SK-N-SH (cell line): ENCODE results near the gene SCRN1. TPM values are rescaled to one million over a fixed set of nuclear protein-coding genes. Genes with fewer than 3 reads are reported as not detected.

Source experiments
- CTCF ChIA-PET: fragments of 300-600, 350-600 bp; formaldehyde crosslinking; extraction: SDS; loops from one replicate; lab custom pipeline; 2021; lab: Yijun Ruan, JAX
- POLR2A ChIA-PET: fragments of 350-600 bp; sonication (Branson Sonifier 250); formaldehyde crosslinking; extraction: SDS; loops from one replicate; lab custom pipeline; 2020; ENCODE audit warnings: antibody characterized with exemption, inconsistent platforms; lab: Yijun Ruan, JAX
- DNase-seq: peaks from one replicate; pipeline ENCODE4 v3.0.0; 2012
- H2AFZ ChIP-seq: fragments of 200-600 bp; sonication (generic); 2 replicates; pipeline ENCODE4 v1.8.1; 2016; ENCODE audit warnings: antibody characterized with exemption, mild to moderate bottlenecking, low read depth
- H3F3A ChIP-seq: fragments of 200-600 bp; sonication (generic); replicated peaks from 2 replicates; pipeline ENCODE3; 2016; ENCODE audit warnings: antibody characterized with exemption, mild to moderate bottlenecking; ENCODE audit not compliant: insufficient read depth
- H3K27ac ChIP-seq, 2 experiments: fragments of 200-500 bp in 1 of 2; fragments of 200-600 bp in 1 of 2; sonication (Bioruptor generic) in 1 of 2; sonication (generic), shearing (Covaris generic) in 1 of 2; 2 replicates each; pipeline versions ENCODE4 v1.5.1 to v1.6.1; 2014 to 2016; ENCODE audit warnings: low read depth in 2 of 2, inconsistent platforms in 1 of 2, low read length in 1 of 2, mild to moderate bottlenecking in 1 of 2, mixed read lengths in 1 of 2
- H3K27me3 ChIP-seq: fragments of 200-600 bp; sonication (generic), shearing (Covaris generic); 2 replicates; pipeline ENCODE4 v1.6.1; 2016; ENCODE audit warnings: mixed run types; ENCODE audit not compliant: insufficient read depth
- H3K36me3 ChIP-seq, 2 experiments: fragments of 200-500 bp in 1 of 2; fragments of 200-600 bp in 1 of 2; sonication (Bioruptor generic) in 1 of 2; sonication (generic) in 1 of 2; replicated peaks in 1 of 2; 2 replicates each; pipeline versions ENCODE3 to v1.5.1; 2014 to 2016; ENCODE audit warnings: low read length in 1 of 2, mild to moderate bottlenecking in 1 of 2; ENCODE audit not compliant: insufficient read depth in 2 of 2, control insufficient read depth in 1 of 2
- H3K4me1 ChIP-seq, 2 experiments: fragments of 200-500 bp in 1 of 2; fragments of 200-600 bp in 1 of 2; sonication (Bioruptor generic) in 1 of 2; sonication (generic), shearing (Covaris generic) in 1 of 2; 2 replicates each; pipeline versions ENCODE4 v1.5.1 to v1.6.1; 2014 to 2016; ENCODE audit warnings: low read depth in 1 of 2, low read length in 1 of 2, mixed run types in 1 of 2; ENCODE audit not compliant: insufficient read depth in 2 of 2, control insufficient read depth in 1 of 2
- H3K4me2 ChIP-seq: fragments of 200-600 bp; sonication (generic), shearing (Covaris generic); 2 replicates; pipeline ENCODE4 v1.6.1; 2017; ENCODE audit warnings: mixed run types
- H3K4me3 ChIP-seq, 2 experiments: fragments of 200-500 bp in 1 of 2; fragments of 200-600 bp in 1 of 2; sonication (Bioruptor generic) in 1 of 2; sonication (generic), shearing (Covaris generic) in 1 of 2; 2 replicates each; pipeline versions ENCODE4 v1.5.1 to v1.8.1; 2014 to 2016; ENCODE audit warnings: low read depth in 2 of 2, inconsistent platforms in 1 of 2, low read length in 1 of 2, mild to moderate bottlenecking in 1 of 2, mixed read lengths in 1 of 2, moderate library complexity in 1 of 2
- H3K79me2 ChIP-seq: fragments of 200-600 bp; sonication (generic); 2 replicates; pipeline ENCODE4 v1.8.1; 2017; ENCODE audit warnings: mild to moderate bottlenecking; ENCODE audit not compliant: insufficient read depth
- H3K9ac ChIP-seq: fragments of 200-600 bp; sonication (generic); 2 replicates; pipeline ENCODE4 v1.6.1; 2017; ENCODE audit warnings: mixed run types
- H3K9me2 ChIP-seq: fragments of 200-600 bp; sonication (generic); 2 replicates; pipeline ENCODE4 v1.6.1; 2017; ENCODE audit warnings: mixed run types
- H3K9me3 ChIP-seq: fragments of 200-600 bp; sonication (generic); 2 replicates; pipeline ENCODE4 v1.6.1; 2017; ENCODE audit warnings: mixed run types, mild to moderate bottlenecking, moderate library complexity
- H4K20me1 ChIP-seq: fragments of 200-600 bp; sonication (generic); 2 replicates; pipeline ENCODE4 v1.6.1; 2017; ENCODE audit warnings: mild to moderate bottlenecking, mixed run types; ENCODE audit not compliant: insufficient read depth
- CHD2 ChIP-seq: fragments of 150-350 bp; IDR thresholded peaks from 2 replicates; pipeline ENCODE4 v1.6.1; 2018; ENCODE audit warnings: low read length; ENCODE audit not compliant: partially characterized antibody
- EP300 ChIP-seq, 2 experiments: IDR thresholded peaks; 2 replicates each; pipeline versions ENCODE4 v1.4.0 to v1.6.1; 2012; ENCODE audit warnings: borderline replicate concordance in 1 of 2, low read depth in 1 of 2, low read length in 1 of 2
- FOXJ3 ChIP-seq: sonication (generic); formaldehyde crosslinking; IDR thresholded peaks from 2 replicates; pipeline ENCODE4 v1.5.1; 2020; ENCODE audit warnings: mild to moderate bottlenecking, missing genetic modification reagents
- FOXM1 ChIP-seq: IDR thresholded peaks from 2 replicates; pipeline ENCODE4 v1.4.0; 2012; ENCODE audit warnings: low read depth, mild to moderate bottlenecking
- GABPA ChIP-seq: IDR thresholded peaks from 2 replicates; pipeline ENCODE4 v1.4.0; 2012; ENCODE audit warnings: low read depth, mild to moderate bottlenecking
- MEF2A ChIP-seq: IDR thresholded peaks from 2 replicates; pipeline ENCODE4 v1.4.0; 2012; ENCODE audit warnings: low read depth, borderline replicate concordance
- NFIC ChIP-seq: IDR thresholded peaks from 2 replicates; pipeline ENCODE4 v1.4.0; 2012; ENCODE audit warnings: borderline replicate concordance
- RAD21 ChIP-seq: IDR thresholded peaks from 2 replicates; pipeline ENCODE4 v1.6.1; 2012; ENCODE audit warnings: mild to moderate bottlenecking, low read length
- RCOR1 ChIP-seq: fragments of 150-350 bp; IDR thresholded peaks from 2 replicates; pipeline ENCODE4 v1.6.1; 2017; ENCODE audit warnings: antibody characterized with exemption, low read length
- RXRA ChIP-seq: IDR thresholded peaks from 2 replicates; pipeline ENCODE4 v1.4.0; 2012; ENCODE audit warnings: low read depth, mild to moderate bottlenecking, borderline replicate concordance
- SMC3 ChIP-seq: IDR thresholded peaks from 2 replicates; pipeline ENCODE4 v1.6.1; 2012; ENCODE audit warnings: low read depth, low read length, improper control_type of control experiment
- TEAD4 ChIP-seq: IDR thresholded peaks from 2 replicates; pipeline ENCODE4 v1.4.0; 2012; ENCODE audit warnings: mild to moderate bottlenecking, borderline replicate concordance; ENCODE audit not compliant: insufficient read depth
- YY1 ChIP-seq: IDR thresholded peaks from 2 replicates; pipeline ENCODE4 v1.4.0; 2012; ENCODE audit warnings: low read depth, mild to moderate bottlenecking
- WGBS: methylation state at CpG from one replicate; pipeline ENCODE4 v1.1.6; 2017; ENCODE audit warnings: low lambda C conversion rate; 5-methylcytosine and 5-hydroxymethylcytosine counted together
- polyA plus RNA-seq, 3 experiments: library from polyadenylated mRNA; depleted of rRNA; stranded (reverse); fragments of >200 nt; gene quantifications; 2 replicates each; pipeline ENCODE4 v1.2.3, GENCODE V29; 2012
- TF ChIP-seq, protein P1 (sequence below): fragments of 200-600 bp; sonication (generic); IDR thresholded peaks from 2 replicates; pipeline ENCODE4 v1.6.1; 2017; ENCODE audit warnings: antibody characterized with exemption, mild to moderate bottlenecking, moderate library complexity
- TF ChIP-seq, protein P2 (sequence below): fragments of 150-350 bp; IDR thresholded peaks from 2 replicates; pipeline ENCODE4 v1.6.1; 2016; ENCODE audit warnings: mild to moderate bottlenecking, low read depth, low read length
- TF ChIP-seq, protein P3 (sequence below): IDR thresholded peaks from 2 replicates; pipeline ENCODE4 v1.4.0; 2012; ENCODE audit warnings: low read depth
- TF ChIP-seq, protein P4 (sequence below): IDR thresholded peaks from 2 replicates; pipeline ENCODE4 v1.6.1; 2012; ENCODE audit warnings: mild to moderate bottlenecking, low read depth, low read length, moderate library complexity
- TF ChIP-seq, protein P5 (sequence below): IDR thresholded peaks from 2 replicates; pipeline ENCODE4 v1.4.0; 2012; ENCODE audit warnings: low read depth, borderline replicate concordance
- TF ChIP-seq, protein P6 (sequence below): fragments of 150-350 bp; IDR thresholded peaks from 2 replicates; pipeline ENCODE4 v1.6.1; 2017; ENCODE audit warnings: antibody characterized with exemption, low read length, low read depth, borderline replicate concordance

The SCRN1 gene
- polyA plus RNA-seq, 1 of the 3 experiments (the other 2 are of a cell fraction): 64.3 TPM

DNA sequence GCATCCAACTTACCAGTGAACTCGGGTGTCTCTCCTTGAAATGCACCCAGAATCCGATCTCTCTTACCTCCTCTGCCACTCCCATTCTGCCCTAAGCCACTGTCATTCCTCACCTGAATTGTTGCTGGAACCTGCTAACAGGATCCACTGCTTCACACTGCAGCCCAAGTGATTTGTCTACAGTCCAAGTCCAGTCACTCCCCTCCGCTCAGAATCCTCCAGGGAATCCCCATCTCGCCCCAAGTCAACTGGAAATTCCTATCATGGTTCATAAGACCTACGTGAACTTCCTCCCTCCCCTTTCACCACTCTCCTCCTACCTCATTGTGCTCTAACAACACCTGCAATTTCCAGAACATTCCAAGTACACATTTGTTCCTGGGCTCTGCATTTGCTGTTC is 91.3 kb downstream of the SCRN1 start:
- no peaks in the 10 kb centered on the region for H3K9me2 ChIP-seq
- no peaks in the 10 kb centered on the region for H3K79me2 ChIP-seq
- H3F3A ChIP-seq: no peaks in the 10 kb centered on the region
- no peak overlapping the region for H3K27ac ChIP-seq
- no peaks in the 10 kb centered on the region for H3K9me3 ChIP-seq
- H3K9ac ChIP-seq: no peak overlapping the region
- H3K27me3 ChIP-seq: no peaks in the 10 kb centered on the region; the same call in 1 of the 2 replicates
- no peak for TF ChIP-seq MEF2A
- TF ChIP-seq CHD2: no peak
- no peak for TF ChIP-seq TEAD4
- no peak for TF ChIP-seq FOXJ3
- no peak for TF ChIP-seq FOXM1
- TF ChIP-seq EP300 (IDR thresholded peaks at IDR 0.05; ENCODE audit: borderline replicate concordance in 1 of 2, low read depth in 1 of 2, low read length in 1 of 2): no peak
- TF ChIP-seq SMC3: no peak
- TF ChIP-seq, protein P1, sequence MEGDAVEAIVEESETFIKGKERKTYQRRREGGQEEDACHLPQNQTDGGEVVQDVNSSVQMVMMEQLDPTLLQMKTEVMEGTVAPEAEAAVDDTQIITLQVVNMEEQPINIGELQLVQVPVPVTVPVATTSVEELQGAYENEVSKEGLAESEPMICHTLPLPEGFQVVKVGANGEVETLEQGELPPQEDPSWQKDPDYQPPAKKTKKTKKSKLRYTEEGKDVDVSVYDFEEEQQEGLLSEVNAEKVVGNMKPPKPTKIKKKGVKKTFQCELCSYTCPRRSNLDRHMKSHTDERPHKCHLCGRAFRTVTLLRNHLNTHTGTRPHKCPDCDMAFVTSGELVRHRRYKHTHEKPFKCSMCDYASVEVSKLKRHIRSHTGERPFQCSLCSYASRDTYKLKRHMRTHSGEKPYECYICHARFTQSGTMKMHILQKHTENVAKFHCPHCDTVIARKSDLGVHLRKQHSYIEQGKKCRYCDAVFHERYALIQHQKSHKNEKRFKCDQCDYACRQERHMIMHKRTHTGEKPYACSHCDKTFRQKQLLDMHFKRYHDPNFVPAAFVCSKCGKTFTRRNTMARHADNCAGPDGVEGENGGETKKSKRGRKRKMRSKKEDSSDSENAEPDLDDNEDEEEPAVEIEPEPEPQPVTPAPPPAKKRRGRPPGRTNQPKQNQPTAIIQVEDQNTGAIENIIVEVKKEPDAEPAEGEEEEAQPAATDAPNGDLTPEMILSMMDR: no peak
- TF ChIP-seq GABPA: no peak
- no peak for TF ChIP-seq RAD21
- TF ChIP-seq, protein P2, sequence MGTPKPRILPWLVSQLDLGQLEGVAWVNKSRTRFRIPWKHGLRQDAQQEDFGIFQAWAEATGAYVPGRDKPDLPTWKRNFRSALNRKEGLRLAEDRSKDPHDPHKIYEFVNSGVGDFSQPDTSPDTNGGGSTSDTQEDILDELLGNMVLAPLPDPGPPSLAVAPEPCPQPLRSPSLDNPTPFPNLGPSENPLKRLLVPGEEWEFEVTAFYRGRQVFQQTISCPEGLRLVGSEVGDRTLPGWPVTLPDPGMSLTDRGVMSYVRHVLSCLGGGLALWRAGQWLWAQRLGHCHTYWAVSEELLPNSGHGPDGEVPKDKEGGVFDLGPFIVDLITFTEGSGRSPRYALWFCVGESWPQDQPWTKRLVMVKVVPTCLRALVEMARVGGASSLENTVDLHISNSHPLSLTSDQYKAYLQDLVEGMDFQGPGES: no peak
- TF ChIP-seq, protein P3, sequence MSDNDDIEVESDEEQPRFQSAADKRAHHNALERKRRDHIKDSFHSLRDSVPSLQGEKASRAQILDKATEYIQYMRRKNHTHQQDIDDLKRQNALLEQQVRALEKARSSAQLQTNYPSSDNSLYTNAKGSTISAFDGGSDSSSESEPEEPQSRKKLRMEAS: no peak
- no peak for TF ChIP-seq RCOR1
- TF ChIP-seq YY1: no peak
- TF ChIP-seq, protein P4, sequence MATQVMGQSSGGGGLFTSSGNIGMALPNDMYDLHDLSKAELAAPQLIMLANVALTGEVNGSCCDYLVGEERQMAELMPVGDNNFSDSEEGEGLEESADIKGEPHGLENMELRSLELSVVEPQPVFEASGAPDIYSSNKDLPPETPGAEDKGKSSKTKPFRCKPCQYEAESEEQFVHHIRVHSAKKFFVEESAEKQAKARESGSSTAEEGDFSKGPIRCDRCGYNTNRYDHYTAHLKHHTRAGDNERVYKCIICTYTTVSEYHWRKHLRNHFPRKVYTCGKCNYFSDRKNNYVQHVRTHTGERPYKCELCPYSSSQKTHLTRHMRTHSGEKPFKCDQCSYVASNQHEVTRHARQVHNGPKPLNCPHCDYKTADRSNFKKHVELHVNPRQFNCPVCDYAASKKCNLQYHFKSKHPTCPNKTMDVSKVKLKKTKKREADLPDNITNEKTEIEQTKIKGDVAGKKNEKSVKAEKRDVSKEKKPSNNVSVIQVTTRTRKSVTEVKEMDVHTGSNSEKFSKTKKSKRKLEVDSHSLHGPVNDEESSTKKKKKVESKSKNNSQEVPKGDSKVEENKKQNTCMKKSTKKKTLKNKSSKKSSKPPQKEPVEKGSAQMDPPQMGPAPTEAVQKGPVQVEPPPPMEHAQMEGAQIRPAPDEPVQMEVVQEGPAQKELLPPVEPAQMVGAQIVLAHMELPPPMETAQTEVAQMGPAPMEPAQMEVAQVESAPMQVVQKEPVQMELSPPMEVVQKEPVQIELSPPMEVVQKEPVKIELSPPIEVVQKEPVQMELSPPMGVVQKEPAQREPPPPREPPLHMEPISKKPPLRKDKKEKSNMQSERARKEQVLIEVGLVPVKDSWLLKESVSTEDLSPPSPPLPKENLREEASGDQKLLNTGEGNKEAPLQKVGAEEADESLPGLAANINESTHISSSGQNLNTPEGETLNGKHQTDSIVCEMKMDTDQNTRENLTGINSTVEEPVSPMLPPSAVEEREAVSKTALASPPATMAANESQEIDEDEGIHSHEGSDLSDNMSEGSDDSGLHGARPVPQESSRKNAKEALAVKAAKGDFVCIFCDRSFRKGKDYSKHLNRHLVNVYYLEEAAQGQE: no peak
- TF ChIP-seq RXRA: no peak
- TF ChIP-seq, protein P5, sequence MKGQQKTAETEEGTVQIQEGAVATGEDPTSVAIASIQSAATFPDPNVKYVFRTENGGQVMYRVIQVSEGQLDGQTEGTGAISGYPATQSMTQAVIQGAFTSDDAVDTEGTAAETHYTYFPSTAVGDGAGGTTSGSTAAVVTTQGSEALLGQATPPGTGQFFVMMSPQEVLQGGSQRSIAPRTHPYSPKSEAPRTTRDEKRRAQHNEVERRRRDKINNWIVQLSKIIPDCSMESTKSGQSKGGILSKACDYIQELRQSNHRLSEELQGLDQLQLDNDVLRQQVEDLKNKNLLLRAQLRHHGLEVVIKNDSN: no peak
- TF ChIP-seq NFIC: no peak
- TF ChIP-seq, protein P6, sequence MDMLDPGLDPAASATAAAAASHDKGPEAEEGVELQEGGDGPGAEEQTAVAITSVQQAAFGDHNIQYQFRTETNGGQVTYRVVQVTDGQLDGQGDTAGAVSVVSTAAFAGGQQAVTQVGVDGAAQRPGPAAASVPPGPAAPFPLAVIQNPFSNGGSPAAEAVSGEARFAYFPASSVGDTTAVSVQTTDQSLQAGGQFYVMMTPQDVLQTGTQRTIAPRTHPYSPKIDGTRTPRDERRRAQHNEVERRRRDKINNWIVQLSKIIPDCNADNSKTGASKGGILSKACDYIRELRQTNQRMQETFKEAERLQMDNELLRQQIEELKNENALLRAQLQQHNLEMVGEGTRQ: no peak
- TF ChIP-seq, all 33 proteins: peak for 0
- Histone ChIP-seq H3K4me2 (no peak overlapping the region), H3K4me1 (peaks cover 0 to 15% of the 10 kb centered on the region in 2 experiments; a peak in 2 of 4 replicates), H4K20me1 (no peaks in the 10 kb centered on the region), H3K36me3 (no peaks in the 10 kb centered on the region), H2AFZ (no peak overlapping the region), H3K4me3 (no peak overlapping the region)
- ChIA-PET CTCF (interaction anchor here (1.0 to 1.8 kb wide), 3 partner anchors 20 to 150 kb away, joined by 3 to 9 read pairs (median 6); no protein-coding TSS in a partner anchor), POLR2A (no interaction called here)
- WGBS: 51% methylated on average over 5 of the region's 5 CpGs
- no peak for DNase-seq
